Measurements from ENCODE around the gene NSG1. TPM values are rescaled to one million over a fixed set of nuclear protein-coding genes. Genes with fewer than 3 reads are reported as not detected.

Gene NSG1
- total RNA-seq, 2 experiments from 2014 or later, result 10.3 to 10.4 TPM

DNA sequence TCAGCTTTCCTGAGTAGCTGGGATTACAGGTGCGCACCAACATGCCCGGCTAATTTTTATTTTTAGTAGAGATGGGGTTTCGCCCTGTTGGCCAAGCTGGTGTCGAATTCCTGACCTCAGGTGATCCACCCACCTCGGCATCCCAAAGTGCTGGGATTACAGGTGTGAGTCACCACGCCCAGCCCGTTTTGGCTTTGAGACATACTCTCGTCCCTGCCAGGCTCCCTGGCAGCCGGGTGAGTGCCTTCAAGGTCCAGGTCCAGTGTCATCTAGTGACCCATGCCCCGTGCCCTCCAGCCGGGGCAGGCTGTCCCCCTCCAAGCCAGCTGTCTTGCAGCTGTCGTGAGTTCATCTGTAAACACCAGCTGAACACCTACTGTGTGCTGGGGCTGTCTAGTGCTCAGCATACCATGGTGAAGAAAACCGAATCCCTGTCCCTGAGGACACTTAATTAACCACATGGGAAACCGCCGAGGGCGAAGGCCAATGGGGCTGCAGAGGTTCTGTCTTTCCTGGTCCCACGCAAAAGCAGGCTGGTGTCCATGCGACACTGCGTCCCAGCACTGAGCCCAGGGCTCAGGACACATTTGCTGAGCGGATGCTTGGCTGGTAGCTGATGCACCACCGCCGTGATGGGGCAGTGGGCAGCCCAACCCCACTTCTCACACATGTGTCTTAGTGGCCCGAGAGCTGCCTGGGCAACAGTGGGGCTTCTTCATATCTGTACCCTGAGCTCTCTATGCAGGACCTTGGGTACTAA is 21.9 kb downstream of the NSG1 start:
- H3K36me3 Mint-ChIP-seq (ENCODE audit: low read depth), result peaks cover 16% of the 10 kb centered on the region
- Histone ChIP-seq H3K4me1 (ENCODE audit: insufficient read depth, low read length) (no peaks in the 10 kb centered on the region), H3K27me3 (ENCODE audit: control insufficient read depth in 1 of 2, insufficient read depth in 2 of 2, low read length in 2 of 2) (no peaks in the 10 kb centered on the region), H3K4me3 (ENCODE audit: low read length) (no peak overlapping the region), H3K27ac (ENCODE audit: low read depth in 1 of 2, low read length in 2 of 2) (no peak overlapping the region), H3K9me3 (ENCODE audit: control insufficient read depth in 1 of 2, insufficient read depth in 1 of 2, low read length in 2 of 2) (no peaks in the 10 kb centered on the region), H3K36me3 (ENCODE audit: insufficient read depth, low read length) (no peaks in the 10 kb centered on the region)
- intact Hi-C loops (cut with DNase I, micrococcal nuclease), result no loop called here
- no peaks in the 10 kb centered on the region for H3K4me1 Mint-ChIP-seq (ENCODE audit: low read depth)
- H3K27me3 Mint-ChIP-seq, result no peaks in the 10 kb centered on the region
- no peak overlapping the region for H3K27ac Mint-ChIP-seq
- no peak for DNase-seq
- no peaks in the 10 kb centered on the region for H3K9me3 Mint-ChIP-seq
- no peak for ATAC-seq (ENCODE audit: poor library complexity)
- ChIA-PET POLR2A (no interaction called here), CTCF (no interaction called here)
- H3K4me3 Mint-ChIP-seq, result no peak overlapping the region
- TF ChIP-seq, protein P1, sequence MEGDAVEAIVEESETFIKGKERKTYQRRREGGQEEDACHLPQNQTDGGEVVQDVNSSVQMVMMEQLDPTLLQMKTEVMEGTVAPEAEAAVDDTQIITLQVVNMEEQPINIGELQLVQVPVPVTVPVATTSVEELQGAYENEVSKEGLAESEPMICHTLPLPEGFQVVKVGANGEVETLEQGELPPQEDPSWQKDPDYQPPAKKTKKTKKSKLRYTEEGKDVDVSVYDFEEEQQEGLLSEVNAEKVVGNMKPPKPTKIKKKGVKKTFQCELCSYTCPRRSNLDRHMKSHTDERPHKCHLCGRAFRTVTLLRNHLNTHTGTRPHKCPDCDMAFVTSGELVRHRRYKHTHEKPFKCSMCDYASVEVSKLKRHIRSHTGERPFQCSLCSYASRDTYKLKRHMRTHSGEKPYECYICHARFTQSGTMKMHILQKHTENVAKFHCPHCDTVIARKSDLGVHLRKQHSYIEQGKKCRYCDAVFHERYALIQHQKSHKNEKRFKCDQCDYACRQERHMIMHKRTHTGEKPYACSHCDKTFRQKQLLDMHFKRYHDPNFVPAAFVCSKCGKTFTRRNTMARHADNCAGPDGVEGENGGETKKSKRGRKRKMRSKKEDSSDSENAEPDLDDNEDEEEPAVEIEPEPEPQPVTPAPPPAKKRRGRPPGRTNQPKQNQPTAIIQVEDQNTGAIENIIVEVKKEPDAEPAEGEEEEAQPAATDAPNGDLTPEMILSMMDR (IDR thresholded peaks at IDR 0.05), result no peak

DNA sequence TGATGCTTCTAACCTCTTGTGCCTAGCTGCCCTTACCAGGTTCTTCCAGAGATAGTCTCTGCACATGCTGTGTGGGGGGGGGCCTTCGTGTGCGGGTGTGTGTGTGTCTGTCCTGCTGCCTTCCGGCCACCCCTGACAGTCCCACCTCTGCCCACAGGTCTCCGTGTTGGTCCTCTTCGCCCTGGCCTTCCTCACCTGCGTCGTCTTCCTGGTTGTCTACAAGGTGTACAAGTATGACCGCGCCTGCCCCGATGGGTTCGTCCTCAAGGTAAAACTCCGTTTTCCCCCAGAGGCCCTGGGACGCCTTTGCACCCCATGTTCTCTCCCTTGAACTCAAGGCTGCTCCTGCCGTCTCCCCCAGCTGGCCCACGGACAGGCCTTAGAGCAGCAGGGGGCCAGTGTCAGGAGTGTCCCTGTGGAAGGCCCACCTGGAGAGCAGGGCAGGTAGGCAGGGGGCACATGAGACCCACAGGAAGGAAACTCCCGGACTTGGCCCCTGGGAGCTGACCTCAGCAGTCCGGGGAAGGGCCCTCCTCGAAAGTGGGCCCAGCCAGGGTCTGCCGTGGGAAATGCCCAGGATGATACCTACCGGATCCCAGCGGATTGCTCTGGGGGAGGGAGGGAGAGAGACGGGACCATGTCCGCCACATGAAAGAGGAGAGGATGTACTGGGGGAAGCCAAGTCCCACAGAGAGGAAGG is 22.7 kb downstream of the NSG1 start:
- CTCF ChIA-PET, result no interaction called here

DNA sequence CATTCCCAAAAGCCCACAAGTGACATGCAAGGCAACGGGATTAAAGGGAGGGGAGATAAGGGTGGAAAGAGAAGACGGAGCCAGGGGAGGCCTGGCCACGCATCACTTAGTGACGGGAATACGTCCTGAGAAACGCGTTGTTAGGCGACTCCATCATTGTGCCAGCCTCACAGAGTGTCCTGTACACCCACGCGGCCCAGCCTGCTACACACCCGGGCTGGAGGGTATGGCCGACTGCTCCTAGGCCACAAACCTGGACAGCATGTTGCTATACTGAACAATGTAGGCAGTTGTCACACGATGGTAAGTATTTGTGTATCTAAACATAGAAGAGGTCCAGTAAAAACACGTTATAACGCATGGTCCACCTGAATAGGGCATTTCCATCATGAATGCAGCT is 23.4 kb downstream of the NSG1 start:
- Histone ChIP-seq H3K4me1 (ENCODE audit: insufficient read depth, low read length) (no peaks in the 10 kb centered on the region), H3K9me3 (ENCODE audit: control insufficient read depth in 1 of 2, insufficient read depth in 1 of 2, low read length in 2 of 2) (peaks cover 0 to 4% of the 10 kb centered on the region in 2 experiments), H3K27me3 (ENCODE audit: control insufficient read depth in 1 of 2, insufficient read depth in 2 of 2, low read length in 2 of 2) (no peaks in the 10 kb centered on the region), H3K36me3 (ENCODE audit: insufficient read depth, low read length) (no peaks in the 10 kb centered on the region), H3K27ac (ENCODE audit: low read depth in 1 of 2, low read length in 2 of 2) (no peak overlapping the region), H3K4me3 (ENCODE audit: low read length) (no peak overlapping the region)
- Mint-ChIP-seq H3K36me3 (ENCODE audit: low read depth) (peaks cover 19% of the 10 kb centered on the region), H3K4me1 (ENCODE audit: low read depth) (no peaks in the 10 kb centered on the region), H3K27ac (no peak overlapping the region), H3K27me3 (no peaks in the 10 kb centered on the region), H3K9me3 (no peaks in the 10 kb centered on the region), H3K4me3 (no peak overlapping the region)
- ChIA-PET CTCF (no interaction called here), POLR2A (no interaction called here)
- intact Hi-C loops (cut with DNase I, micrococcal nuclease), result no loop called here
- DNase-seq (no peak), ATAC-seq (ENCODE audit: poor library complexity) (no peak)
- TF ChIP-seq, protein P1 (IDR thresholded peaks at IDR 0.05), result no peak

More for the DNA sequence above, 22.7 kb downstream of the NSG1 start:
- peaks cover 16% of the 10 kb centered on the region for H3K36me3 Mint-ChIP-seq (ENCODE audit: low read depth)
- no peaks in the 10 kb centered on the region for H3K27me3 ChIP-seq (ENCODE audit: control insufficient read depth in 1 of 2, insufficient read depth in 2 of 2, low read length in 2 of 2)
- H3K36me3 ChIP-seq (ENCODE audit: insufficient read depth, low read length), result no peaks in the 10 kb centered on the region
- TF ChIP-seq, protein P1 (IDR thresholded peaks at IDR 0.05), result no peak
- H3K27me3 Mint-ChIP-seq, result no peaks in the 10 kb centered on the region
- H3K9me3 Mint-ChIP-seq, result no peaks in the 10 kb centered on the region
- H3K4me3 ChIP-seq (ENCODE audit: low read length), result no peak overlapping the region
- ATAC-seq (ENCODE audit: poor library complexity) (no peak), DNase-seq (no peak)
- no peak overlapping the region for H3K4me3 Mint-ChIP-seq
- intact Hi-C loops (cut with DNase I, micrococcal nuclease), result no loop called here
- H3K4me1 ChIP-seq (ENCODE audit: insufficient read depth, low read length), result no peaks in the 10 kb centered on the region
- no peak overlapping the region for H3K27ac ChIP-seq (ENCODE audit: low read depth in 1 of 2, low read length in 2 of 2)
- H3K27ac Mint-ChIP-seq, result no peak overlapping the region
- H3K9me3 ChIP-seq (ENCODE audit: control insufficient read depth in 1 of 2, insufficient read depth in 1 of 2, low read length in 2 of 2), result no peaks in the 10 kb centered on the region
- POLR2A ChIA-PET, result no interaction called here
- no peaks in the 10 kb centered on the region for H3K4me1 Mint-ChIP-seq (ENCODE audit: low read depth)

Measured in CD4-positive, alpha-beta T cell (primary cell).